SHP77 (cell line): ENCODE results near the gene POP7.

Source experiments
- DNase-seq, 2 experiments: peaks; one replicate each; lab custom pipeline; 2025; lab: John Stamatoyannopoulos, UW

The POP7 gene

GRCh38 chr7:100679129-100679926 lies 26.6 kb upstream of the POP7 start:
- no peak for DNase-seq

DNA sequence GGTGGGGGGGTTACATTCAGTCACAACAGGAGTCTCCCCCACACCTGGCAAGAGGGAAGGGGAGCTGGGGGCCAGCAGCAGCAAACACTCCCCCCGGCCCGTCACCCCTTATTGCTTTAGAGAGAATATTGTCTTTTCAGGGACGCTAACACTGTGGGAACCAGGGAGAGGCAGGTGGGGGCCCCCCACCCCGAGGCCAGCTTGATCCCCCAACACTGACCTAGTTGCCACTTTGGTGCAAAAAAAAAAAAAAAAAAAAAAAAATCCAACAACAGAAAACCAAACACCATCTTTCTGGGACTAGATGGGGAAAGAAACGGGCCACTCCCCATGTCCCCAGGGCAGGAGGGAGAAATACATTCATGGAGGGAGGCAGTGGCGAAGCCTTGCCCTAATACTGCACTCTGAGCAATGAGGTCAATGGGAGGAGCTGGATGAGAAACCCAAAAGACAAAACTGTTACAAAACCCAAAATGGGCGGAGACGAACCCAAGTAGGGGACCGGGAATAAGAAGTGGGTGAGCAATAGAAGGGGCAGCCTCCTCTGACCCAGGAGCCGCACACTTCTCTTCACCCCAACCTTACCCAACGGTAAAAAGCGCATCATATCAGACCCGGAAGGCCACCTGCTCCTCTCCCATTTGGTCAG lies 25.9 kb upstream of the POP7 start:
- DNase-seq: no peak

- no peak for DNase-seq
These were observed 25.2 kb upstream of the POP7 start for GRCh38 chr7:100680576-100681271.

GRCh38 chr7:100681491-100682227 lies 24.3 kb upstream of the POP7 start:
- DNase-seq: no peak

DNA sequence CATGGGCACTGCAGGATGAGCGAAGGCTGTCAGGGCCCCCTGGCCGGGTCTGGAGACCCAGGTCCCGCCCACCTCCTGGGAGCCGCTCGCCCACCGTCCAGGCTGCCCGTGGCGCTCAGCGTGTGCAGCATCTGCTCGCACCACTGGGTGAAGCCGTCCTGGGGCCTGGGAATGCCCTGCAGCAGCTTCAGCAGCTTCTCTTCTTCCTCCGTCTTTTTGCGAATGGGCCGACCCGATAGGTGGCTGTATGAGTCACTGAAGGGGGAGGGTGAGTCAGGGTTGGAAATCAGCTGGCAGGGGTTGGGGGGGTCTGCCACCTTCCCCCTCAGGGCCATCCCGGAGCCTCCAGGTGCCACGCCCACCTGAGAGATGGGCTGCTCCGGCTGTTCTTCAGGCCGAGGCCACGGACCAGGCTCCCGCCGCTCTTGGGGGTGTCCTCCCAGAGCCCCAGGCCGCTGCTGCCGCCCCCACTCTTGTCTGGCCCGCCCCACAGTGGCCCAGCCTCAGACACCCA lies 23.6 kb upstream of the POP7 start:
- no peak for DNase-seq

- DNase-seq: no peak
These were observed 22.8 kb upstream of the POP7 start for GRCh38 chr7:100682991-100683658.

GRCh38 chr7:100683659-100684533 lies 22.0 kb upstream of the POP7 start:
- DNase-seq: no peak

GRCh38 chr7:100684534-100685042 lies 21.3 kb upstream of the POP7 start:
- no peak for DNase-seq

DNA sequence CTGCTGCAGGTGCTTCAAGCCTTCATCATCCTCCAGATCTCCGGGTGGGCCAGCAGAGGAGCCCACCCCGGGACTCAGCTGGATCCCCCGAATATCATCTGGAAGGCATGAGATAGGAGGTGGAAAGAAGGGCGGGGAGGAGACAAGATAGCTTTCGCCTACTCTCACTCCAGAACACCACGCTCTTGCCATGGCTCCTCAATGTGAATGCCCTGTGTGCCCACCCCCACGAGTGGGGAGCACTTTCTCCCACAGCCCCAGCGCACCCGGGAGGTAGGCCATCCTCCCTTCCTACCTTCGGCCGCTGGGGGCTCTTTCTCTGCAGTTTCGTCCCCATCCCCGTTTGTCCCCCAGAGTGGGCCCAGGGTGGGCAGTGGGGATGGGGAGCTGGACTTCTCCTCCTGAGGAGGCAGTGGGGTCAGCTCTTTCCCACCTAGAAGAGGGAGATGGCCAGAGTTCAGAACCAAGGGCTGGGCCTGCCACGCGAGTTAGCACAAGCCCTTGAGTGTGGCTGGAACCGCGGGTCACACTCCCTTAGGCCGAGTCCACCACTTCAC lies 20.8 kb upstream of the POP7 start:
- no peak for DNase-seq

DNA sequence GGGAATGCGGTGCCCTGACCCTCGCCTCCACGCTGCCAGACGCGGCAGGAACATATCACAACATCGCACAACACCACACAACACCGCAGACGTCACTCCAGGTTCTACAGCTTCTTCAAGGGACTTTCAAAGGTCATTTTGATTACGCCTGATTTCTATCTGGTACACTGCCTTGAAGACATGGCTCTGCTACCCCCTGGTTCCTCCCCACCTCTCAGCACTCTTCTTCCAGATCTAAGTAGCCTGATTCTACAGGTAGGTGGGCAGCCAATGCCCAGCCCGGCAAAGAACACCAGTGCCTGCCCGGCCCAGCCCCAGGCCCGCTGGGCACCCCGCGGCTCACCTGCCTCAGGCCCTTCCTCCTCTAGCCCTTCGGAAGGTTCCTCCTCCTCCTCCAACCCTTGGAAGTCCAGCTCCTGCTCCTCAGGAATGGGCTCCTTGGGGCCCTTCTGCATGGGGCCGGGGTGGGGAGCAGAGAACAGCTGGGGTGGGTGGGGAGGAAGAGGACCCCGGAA lies 20.2 kb upstream of the POP7 start:
- no peak for DNase-seq

- DNase-seq: no peak
These were observed 19.6 kb upstream of the POP7 start for GRCh38 chr7:100686201-100686821.

DNA sequence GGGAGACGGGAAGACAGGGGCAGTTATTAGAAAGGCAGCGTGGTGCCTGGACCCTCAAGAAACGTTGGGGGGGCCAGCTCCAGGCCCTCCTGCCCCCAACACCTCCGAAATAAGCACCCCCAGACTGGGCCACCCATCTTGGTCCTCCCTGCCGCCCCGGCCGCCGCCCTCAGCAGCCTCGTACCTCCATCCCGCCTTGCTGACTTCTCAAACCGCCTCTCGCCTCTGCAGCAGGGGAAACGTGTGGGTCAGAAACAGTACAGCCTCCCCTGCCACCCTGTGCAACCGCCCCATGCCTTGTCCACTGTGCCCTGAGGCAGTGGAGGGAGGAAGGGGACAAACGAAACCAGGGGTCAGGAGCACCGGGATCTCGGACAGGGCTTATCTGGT lies 19.1 kb upstream of the POP7 start:
- DNase-seq: no peak

- no peak for DNase-seq
These were observed 18.7 kb upstream of the POP7 start for GRCh38 chr7:100687261-100687660.

- no peak for DNase-seq
These were observed 18.1 kb upstream of the POP7 start for GRCh38 chr7:100687751-100688300.

- no peak for DNase-seq
These were observed 17.5 kb upstream of the POP7 start for GRCh38 chr7:100688326-100688860.

GRCh38 chr7:100689230-100690135 lies 16.4 kb upstream of the POP7 start:
- DNase-seq: no peak

DNA sequence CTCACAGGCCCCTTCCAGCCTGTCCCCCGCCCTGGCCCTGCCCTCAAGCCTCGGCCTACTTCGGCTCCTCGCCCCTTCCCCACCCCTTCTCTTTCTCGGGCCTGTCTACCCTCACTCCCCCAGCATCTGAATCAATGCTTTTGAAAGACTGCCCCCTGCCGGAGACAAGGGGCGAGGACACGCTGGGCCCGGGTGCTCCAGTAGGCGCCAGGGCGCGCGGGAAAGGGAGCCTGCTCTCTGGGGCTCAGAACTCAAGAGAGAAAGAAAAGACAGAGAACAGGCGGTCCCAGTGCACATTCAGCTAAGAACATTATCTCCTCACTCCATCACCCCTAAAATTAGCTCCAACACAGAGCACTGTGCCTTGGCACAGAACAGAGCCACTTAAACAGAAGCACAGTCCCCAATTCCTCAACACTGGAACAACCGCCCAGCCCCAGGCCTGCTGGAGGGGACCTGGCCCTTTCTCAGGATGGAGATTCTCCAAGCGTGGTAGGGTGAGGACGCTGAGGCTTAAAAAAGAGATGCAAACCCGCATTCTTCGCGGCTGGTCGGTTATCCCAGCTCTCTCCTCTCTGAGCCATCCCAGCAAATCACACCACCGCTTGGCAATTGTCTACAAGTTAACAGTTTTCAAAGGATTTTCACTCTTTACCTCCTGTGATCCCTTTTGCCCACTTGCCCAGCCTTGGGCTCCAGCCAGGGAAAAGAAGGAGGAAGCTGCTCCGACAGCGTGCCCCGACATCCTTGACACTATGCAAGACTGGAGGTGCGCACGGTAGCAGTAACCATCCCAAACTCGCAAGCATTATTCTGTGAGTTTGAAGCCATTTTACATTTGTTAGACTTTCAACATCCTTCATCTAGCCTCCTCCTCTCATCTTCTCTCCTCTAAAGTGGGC lies 14.0 kb upstream of the POP7 start:
- peak; percentile 54 to 55 for DNase-seq
